H1 (cell line): ENCODE data around the gene IL37. TPM values are rescaled to one million over a fixed set of nuclear protein-coding genes. Genes with fewer than 3 reads are reported as not detected.

ENCODE experiments used
- CHD2 ChIP-seq: IDR thresholded peaks from 2 replicates; pipeline ENCODE4 v1.6.1; 2012; ENCODE audit warnings: low read length, improper control_type of control experiment
- KDM4A ChIP-seq: IDR thresholded peaks from one replicate; pipeline ENCODE4 v1.7.1; 2012; ENCODE audit warnings: low read depth, mild to moderate bottlenecking, moderate library complexity, low read length, inconsistent platforms; ENCODE audit not compliant: severe bottlenecking
- POU5F1 ChIP-seq: IDR thresholded peaks from 2 replicates; pipeline ENCODE4 v1.6.1; 2011; ENCODE audit warnings: low read depth, mild to moderate bottlenecking, low read length, moderate library complexity
- RAD21 ChIP-seq, 2 experiments: IDR thresholded peaks in 1 of 2; conservative IDR thresholded peaks in 1 of 2; 2 replicates each; pipeline ENCODE4 v1.6.1; 2011; ENCODE audit warnings: low read depth in 2 of 2, low read length in 2 of 2, improper control_type of control experiment in 1 of 2, inconsistent platforms in 1 of 2, mild to moderate bottlenecking in 1 of 2, moderate library complexity in 1 of 2
- TBP ChIP-seq: IDR thresholded peaks from 2 replicates; pipeline ENCODE4 v1.6.1; 2011; ENCODE audit warnings: low read depth, low read length, improper control_type of control experiment
- polyA plus RNA-seq, 7 experiments: library from polyadenylated mRNA; depleted of rRNA in 3 of 7; stranded (reverse) in 5 of 7; unstranded in 2 of 7; fragments of >200 nt in 5 of 7; fragments of 200-250 nt in 2 of 7; gene quantifications; 1 replicate in 5 of 7; 2 replicates in 1 of 7; 4 replicates in 1 of 7; pipeline versions ENCODE4 v1.2.1 to v1.2.3, GENCODE V29; 2011 to 2013; ENCODE audit warnings: missing spikeins in 2 of 7, mixed read lengths in 2 of 7
- total RNA-seq: library from RNA; stranded (reverse); fragmentation: NEBNext Ultra II Directional; extraction: Animal tissue kit (Norgen Biotek cat#: 25700); gene quantifications from 2 replicates; pipeline ENCODE4 v1.2.1, GENCODE V29; 2021
- TF ChIP-seq, protein P1 (sequence below): fragments of 300-600 bp; sonication (generic); IDR thresholded peaks from 2 replicates; pipeline ENCODE4 v1.7.1; 2012; ENCODE audit warnings: low read length, moderate library complexity, mild to moderate bottlenecking, inconsistent platforms; ENCODE audit not compliant: insufficient replicate concordance
- TF ChIP-seq, protein P2 (sequence below): IDR thresholded peaks from 2 replicates; pipeline ENCODE4 v1.6.1; 2012; ENCODE audit warnings: low read length, inconsistent platforms

The IL37 gene
- total and polyA plus RNA-seq, 2 of the 8 experiments (the other 6 are each of a cell fraction or from before 2014, with no cell fraction given): 0.18 TPM; not detected in 1

DNA sequence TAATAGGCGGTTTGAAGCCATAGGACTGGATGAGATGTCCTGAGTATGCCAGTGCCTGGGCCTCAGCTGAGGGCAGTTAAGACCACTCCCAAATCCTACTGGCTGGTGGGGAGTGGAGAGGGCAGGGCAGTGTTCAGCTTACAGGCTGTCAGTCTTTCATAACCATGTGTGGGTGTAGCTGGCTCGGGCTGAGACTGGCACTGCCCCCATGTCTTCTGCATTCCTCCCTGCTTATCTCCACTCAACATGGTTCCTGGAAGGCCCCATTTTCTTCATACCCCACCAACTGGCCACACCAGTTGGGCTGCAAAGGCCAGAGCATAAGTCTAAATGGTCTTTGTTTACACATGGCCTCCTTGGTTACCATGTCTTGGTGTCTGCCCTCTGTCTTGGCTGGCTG is 17.2 kb upstream of the IL37 start (continued):
- TF ChIP-seq, protein P1, sequence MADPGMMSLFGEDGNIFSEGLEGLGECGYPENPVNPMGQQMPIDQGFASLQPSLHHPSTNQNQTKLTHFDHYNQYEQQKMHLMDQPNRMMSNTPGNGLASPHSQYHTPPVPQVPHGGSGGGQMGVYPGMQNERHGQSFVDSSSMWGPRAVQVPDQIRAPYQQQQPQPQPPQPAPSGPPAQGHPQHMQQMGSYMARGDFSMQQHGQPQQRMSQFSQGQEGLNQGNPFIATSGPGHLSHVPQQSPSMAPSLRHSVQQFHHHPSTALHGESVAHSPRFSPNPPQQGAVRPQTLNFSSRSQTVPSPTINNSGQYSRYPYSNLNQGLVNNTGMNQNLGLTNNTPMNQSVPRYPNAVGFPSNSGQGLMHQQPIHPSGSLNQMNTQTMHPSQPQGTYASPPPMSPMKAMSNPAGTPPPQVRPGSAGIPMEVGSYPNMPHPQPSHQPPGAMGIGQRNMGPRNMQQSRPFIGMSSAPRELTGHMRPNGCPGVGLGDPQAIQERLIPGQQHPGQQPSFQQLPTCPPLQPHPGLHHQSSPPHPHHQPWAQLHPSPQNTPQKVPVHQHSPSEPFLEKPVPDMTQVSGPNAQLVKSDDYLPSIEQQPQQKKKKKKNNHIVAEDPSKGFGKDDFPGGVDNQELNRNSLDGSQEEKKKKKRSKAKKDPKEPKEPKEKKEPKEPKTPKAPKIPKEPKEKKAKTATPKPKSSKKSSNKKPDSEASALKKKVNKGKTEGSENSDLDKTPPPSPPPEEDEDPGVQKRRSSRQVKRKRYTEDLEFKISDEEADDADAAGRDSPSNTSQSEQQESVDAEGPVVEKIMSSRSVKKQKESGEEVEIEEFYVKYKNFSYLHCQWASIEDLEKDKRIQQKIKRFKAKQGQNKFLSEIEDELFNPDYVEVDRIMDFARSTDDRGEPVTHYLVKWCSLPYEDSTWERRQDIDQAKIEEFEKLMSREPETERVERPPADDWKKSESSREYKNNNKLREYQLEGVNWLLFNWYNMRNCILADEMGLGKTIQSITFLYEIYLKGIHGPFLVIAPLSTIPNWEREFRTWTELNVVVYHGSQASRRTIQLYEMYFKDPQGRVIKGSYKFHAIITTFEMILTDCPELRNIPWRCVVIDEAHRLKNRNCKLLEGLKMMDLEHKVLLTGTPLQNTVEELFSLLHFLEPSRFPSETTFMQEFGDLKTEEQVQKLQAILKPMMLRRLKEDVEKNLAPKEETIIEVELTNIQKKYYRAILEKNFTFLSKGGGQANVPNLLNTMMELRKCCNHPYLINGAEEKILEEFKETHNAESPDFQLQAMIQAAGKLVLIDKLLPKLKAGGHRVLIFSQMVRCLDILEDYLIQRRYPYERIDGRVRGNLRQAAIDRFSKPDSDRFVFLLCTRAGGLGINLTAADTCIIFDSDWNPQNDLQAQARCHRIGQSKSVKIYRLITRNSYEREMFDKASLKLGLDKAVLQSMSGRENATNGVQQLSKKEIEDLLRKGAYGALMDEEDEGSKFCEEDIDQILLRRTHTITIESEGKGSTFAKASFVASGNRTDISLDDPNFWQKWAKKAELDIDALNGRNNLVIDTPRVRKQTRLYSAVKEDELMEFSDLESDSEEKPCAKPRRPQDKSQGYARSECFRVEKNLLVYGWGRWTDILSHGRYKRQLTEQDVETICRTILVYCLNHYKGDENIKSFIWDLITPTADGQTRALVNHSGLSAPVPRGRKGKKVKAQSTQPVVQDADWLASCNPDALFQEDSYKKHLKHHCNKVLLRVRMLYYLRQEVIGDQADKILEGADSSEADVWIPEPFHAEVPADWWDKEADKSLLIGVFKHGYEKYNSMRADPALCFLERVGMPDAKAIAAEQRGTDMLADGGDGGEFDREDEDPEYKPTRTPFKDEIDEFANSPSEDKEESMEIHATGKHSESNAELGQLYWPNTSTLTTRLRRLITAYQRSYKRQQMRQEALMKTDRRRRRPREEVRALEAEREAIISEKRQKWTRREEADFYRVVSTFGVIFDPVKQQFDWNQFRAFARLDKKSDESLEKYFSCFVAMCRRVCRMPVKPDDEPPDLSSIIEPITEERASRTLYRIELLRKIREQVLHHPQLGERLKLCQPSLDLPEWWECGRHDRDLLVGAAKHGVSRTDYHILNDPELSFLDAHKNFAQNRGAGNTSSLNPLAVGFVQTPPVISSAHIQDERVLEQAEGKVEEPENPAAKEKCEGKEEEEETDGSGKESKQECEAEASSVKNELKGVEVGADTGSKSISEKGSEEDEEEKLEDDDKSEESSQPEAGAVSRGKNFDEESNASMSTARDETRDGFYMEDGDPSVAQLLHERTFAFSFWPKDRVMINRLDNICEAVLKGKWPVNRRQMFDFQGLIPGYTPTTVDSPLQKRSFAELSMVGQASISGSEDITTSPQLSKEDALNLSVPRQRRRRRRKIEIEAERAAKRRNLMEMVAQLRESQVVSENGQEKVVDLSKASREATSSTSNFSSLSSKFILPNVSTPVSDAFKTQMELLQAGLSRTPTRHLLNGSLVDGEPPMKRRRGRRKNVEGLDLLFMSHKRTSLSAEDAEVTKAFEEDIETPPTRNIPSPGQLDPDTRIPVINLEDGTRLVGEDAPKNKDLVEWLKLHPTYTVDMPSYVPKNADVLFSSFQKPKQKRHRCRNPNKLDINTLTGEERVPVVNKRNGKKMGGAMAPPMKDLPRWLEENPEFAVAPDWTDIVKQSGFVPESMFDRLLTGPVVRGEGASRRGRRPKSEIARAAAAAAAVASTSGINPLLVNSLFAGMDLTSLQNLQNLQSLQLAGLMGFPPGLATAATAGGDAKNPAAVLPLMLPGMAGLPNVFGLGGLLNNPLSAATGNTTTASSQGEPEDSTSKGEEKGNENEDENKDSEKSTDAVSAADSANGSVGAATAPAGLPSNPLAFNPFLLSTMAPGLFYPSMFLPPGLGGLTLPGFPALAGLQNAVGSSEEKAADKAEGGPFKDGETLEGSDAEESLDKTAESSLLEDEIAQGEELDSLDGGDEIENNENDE: no peak
- no peak for TF ChIP-seq POU5F1
- TF ChIP-seq KDM4A: no peak
- TF ChIP-seq CHD2: no peak
- TF ChIP-seq, protein P2, sequence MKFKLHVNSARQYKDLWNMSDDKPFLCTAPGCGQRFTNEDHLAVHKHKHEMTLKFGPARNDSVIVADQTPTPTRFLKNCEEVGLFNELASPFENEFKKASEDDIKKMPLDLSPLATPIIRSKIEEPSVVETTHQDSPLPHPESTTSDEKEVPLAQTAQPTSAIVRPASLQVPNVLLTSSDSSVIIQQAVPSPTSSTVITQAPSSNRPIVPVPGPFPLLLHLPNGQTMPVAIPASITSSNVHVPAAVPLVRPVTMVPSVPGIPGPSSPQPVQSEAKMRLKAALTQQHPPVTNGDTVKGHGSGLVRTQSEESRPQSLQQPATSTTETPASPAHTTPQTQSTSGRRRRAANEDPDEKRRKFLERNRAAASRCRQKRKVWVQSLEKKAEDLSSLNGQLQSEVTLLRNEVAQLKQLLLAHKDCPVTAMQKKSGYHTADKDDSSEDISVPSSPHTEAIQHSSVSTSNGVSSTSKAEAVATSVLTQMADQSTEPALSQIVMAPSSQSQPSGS: no peak
- TF ChIP-seq RAD21 (IDR thresholded peaks at IDR 0.05 in 1 of 2, conservative IDR thresholded peaks at IDR 0.05 in 1 of 2; ENCODE audit: low read depth in 2 of 2, low read length in 2 of 2): no peak
- TF ChIP-seq TBP: no peak
